ENCODE measurements around the gene MLLT1. TPM values are rescaled to one million over a fixed set of nuclear protein-coding genes. Genes with fewer than 3 reads are reported as not detected.

The MLLT1 gene
- total RNA-seq, 1 donor from 2014 or later = 106 TPM

DNA sequence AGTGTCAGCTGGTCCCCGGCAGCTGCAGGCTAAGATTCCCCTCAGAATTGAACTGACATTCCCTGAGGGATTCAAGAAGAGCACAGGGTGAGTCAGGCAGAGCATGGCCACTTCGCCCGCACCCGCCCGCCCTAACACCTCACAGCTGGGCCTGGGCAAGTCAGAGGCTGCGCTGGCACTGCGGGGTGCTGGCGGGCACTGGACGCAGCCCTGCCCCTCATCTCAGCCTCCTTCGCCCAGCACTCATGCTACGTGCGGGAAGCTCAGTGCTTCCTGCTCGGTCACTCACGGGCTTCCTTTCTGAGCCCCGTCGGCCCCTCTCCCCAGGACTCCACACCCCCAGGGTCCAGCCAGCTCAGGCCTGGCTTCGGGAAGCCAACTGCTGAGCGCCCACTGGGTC is 56.9 kb downstream of the MLLT1 start:
- H3K4me1 Mint-ChIP-seq (ENCODE audit: low read depth) = peaks cover 4% of the 10 kb centered on the region

DNA sequence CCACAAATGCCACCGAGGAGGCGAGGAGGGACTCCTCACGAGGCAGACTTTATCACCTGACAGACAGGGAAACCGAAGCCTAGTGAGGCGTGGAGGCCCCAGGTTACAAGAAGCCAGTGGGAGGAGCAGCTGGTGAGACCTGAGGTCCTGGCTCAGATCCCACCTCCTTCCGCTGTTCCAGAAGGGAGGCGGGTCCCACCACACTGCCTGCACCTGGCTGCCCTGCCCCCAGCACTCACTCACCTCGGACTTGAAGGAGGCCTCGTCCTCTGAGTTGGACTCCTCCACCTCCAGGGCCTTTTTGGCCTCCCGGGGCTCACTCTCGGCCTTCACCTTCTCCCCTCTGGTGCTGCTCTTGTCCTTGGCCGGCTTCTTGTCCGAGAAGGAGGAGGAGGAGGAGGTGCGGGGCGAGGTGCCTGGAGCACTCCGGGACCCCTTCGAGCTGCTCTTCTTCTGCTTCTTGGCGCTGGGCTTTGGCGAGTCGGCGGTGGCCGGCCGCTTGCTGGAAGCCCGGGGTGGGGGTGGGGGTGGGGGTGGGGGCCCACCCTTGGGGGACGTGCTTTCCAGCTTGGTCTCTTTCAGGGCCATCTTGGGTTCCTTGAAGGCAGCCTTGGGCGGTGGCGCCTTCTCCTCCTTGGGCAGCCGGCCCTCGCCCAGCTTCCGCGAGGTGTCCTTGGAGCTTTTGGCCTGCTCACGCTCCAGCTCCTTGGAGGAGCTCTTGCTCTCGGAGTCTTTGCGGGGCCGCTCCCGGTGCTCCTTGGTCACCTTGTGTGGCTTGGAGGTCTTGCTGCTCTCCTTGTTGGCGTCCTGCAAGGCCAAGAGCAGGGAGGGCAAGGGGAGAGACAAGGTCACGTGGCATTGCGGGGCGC is 57.7 kb downstream of the MLLT1 start:
- Mint-ChIP-seq H3K4me1 (ENCODE audit: low read depth) (peaks cover 8% of the 10 kb centered on the region), H3K27ac (no peak overlapping the region), H3K9me3 (ENCODE audit: low read depth) (no peaks in the 10 kb centered on the region), H3K36me3 (ENCODE audit: insufficient read depth) (peaks cover 4% of the 10 kb centered on the region), H3K27me3 (no peaks in the 10 kb centered on the region), H3K4me3 (ENCODE audit: low read depth) (no peak overlapping the region)
- no peak for DNase-seq (ENCODE audit: low spot score, unreplicated experiment)
- TF ChIP-seq, protein P1, sequence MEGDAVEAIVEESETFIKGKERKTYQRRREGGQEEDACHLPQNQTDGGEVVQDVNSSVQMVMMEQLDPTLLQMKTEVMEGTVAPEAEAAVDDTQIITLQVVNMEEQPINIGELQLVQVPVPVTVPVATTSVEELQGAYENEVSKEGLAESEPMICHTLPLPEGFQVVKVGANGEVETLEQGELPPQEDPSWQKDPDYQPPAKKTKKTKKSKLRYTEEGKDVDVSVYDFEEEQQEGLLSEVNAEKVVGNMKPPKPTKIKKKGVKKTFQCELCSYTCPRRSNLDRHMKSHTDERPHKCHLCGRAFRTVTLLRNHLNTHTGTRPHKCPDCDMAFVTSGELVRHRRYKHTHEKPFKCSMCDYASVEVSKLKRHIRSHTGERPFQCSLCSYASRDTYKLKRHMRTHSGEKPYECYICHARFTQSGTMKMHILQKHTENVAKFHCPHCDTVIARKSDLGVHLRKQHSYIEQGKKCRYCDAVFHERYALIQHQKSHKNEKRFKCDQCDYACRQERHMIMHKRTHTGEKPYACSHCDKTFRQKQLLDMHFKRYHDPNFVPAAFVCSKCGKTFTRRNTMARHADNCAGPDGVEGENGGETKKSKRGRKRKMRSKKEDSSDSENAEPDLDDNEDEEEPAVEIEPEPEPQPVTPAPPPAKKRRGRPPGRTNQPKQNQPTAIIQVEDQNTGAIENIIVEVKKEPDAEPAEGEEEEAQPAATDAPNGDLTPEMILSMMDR (IDR thresholded peaks at IDR 0.05; ENCODE audit: unreplicated experiment) = no peak

More for the DNA sequence above, 56.9 kb downstream of the MLLT1 start:
- TF ChIP-seq, protein P1 (IDR thresholded peaks at IDR 0.05; ENCODE audit: unreplicated experiment) = no peak
- Mint-ChIP-seq H3K36me3 (ENCODE audit: insufficient read depth) (peaks cover 4% of the 10 kb centered on the region), H3K27ac (no peak overlapping the region), H3K4me3 (ENCODE audit: low read depth) (no peak overlapping the region), H3K27me3 (no peaks in the 10 kb centered on the region), H3K9me3 (ENCODE audit: low read depth) (no peaks in the 10 kb centered on the region)
- no peak for DNase-seq (ENCODE audit: low spot score, unreplicated experiment)

DNA sequence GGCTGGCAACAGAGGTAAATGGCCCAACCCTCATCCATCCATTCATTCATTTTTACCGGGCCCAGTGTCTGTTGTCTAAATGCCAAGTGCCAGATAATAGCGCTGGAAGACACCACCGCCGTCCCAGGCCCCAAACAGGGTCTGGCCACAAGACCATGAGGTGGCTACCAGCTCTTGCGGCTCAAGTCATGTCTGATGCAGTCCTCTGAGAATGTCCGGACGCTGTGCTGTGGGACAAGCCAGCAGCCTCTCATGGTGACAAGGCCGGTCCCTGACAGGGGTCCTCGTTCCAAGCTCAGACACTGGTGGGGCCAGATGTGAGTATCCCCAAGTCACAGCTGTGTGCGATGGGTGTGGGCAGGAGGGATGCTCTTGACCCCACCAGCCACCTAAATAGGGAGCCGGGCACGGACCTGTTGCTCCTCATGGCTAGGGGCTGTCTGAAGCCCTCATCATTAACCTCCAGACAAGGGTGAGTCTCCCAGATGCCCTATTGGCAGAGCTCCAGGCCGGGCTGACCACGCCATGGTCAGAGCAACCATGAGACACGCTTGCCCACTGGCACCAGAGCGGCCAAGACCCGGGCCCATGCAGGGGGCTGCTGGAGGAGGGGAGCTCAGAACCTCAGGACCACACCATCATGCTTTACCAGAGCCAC is 58.4 kb downstream of the MLLT1 start:
- no peak for DNase-seq (ENCODE audit: low spot score, unreplicated experiment)
- H3K4me1 Mint-ChIP-seq (ENCODE audit: low read depth) = peaks cover 11% of the 10 kb centered on the region
- H3K27ac Mint-ChIP-seq = no peak overlapping the region
- no peaks in the 10 kb centered on the region for H3K9me3 Mint-ChIP-seq (ENCODE audit: low read depth)
- H3K4me3 Mint-ChIP-seq (ENCODE audit: low read depth) = no peak overlapping the region
- H3K36me3 Mint-ChIP-seq (ENCODE audit: insufficient read depth) = peaks cover 2% of the 10 kb centered on the region
- TF ChIP-seq, protein P1 (IDR thresholded peaks at IDR 0.05; ENCODE audit: unreplicated experiment) = no peak
- H3K27me3 Mint-ChIP-seq = no peaks in the 10 kb centered on the region

DNA sequence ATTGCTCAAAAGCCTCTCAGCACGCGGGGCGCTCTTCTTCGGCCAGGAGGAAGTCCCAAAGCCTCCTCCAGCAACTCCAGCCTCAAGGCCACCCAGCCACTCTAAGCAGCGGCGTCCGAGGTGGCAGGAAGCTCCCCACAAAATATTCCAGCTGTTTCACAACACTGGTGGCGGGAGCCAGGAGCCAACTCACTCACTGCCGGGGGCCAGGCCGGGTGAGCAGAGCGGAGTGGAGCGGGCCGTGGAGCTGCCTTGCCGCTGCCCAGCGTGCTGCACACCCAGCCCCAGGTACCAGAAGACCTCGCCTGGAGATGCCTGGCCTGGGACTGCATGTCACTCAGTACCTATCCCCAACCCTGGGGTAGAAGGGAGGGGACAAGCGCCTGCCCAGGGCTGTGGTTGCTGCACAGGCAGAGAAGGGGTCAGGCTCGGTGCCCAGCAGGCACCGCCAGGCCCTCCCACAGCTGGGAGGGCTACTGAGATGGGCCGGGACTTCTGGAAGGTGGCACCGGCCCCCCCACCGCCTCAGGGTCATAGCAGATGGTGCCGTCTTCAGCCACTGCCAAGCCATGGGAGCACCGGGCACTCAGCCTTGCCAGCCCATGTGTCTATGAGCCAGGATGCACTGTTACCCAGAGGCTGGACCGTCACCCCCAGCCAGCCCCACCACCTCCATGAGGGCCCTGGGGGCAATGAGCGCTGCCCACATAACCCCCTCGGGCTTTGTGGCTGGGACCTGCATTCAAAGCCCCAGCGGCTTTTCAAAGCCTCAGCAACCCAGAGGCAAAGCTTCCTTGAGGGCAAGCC is 59.2 kb downstream of the MLLT1 start:
- Mint-ChIP-seq H3K27me3 (no peaks in the 10 kb centered on the region), H3K4me1 (ENCODE audit: low read depth) (peaks cover 11% of the 10 kb centered on the region), H3K36me3 (ENCODE audit: insufficient read depth) (no peaks in the 10 kb centered on the region), H3K9me3 (ENCODE audit: low read depth) (no peaks in the 10 kb centered on the region), H3K27ac (no peak overlapping the region), H3K4me3 (ENCODE audit: low read depth) (no peak overlapping the region)
- TF ChIP-seq, protein P1 (IDR thresholded peaks at IDR 0.05; ENCODE audit: unreplicated experiment) = no peak
- no peak for DNase-seq (ENCODE audit: low spot score, unreplicated experiment)

All from progenitor cell of endocrine pancreas (in vitro differentiated cells).